MV-4-11 (cell line): ENCODE measurements around the gene ARHGEF7.

ENCODE experiments used
- DNase-seq: peaks from one replicate; lab custom pipeline; 2025; lab: John Stamatoyannopoulos, UW

Gene ARHGEF7

GRCh38 chr13:111304603-111305289 is 189.6 kb downstream of the ARHGEF7 start:
- no peak for DNase-seq

- DNase-seq, result no peak
These were observed 198.0 kb downstream of the ARHGEF7 start for GRCh38 chr13:111312944-111313590.

GRCh38 chr13:111313911-111314425 is 198.9 kb downstream of the ARHGEF7 start:
- no peak for DNase-seq

- no peak for DNase-seq
These were observed 199.7 kb downstream of the ARHGEF7 start for GRCh38 chr13:111314852-111315251.

- DNase-seq, result no peak
These were observed 200.4 kb downstream of the ARHGEF7 start for GRCh38 chr13:111315347-111315995.

GRCh38 chr13:111316161-111316730 is 201.1 kb downstream of the ARHGEF7 start:
- no peak for DNase-seq

- no peak for DNase-seq
These were observed 202.0 kb downstream of the ARHGEF7 start for GRCh38 chr13:111317042-111317550.

- no peak for DNase-seq
These were observed 202.6 kb downstream of the ARHGEF7 start for GRCh38 chr13:111317571-111318345.

- DNase-seq, result no peak
These were observed 203.3 kb downstream of the ARHGEF7 start for GRCh38 chr13:111318386-111318785.

GRCh38 chr13:111319521-111319920 is 204.4 kb downstream of the ARHGEF7 start:
- no peak for DNase-seq

GRCh38 chr13:111319998-111320911 is 205.1 kb downstream of the ARHGEF7 start, which contains the start of gene TEX29:
TSS of gene TEX29 (plus strand) at chr13:111320642. CDS start at chr13:111320891, 249 bp downstream.
- no peak for DNase-seq

- DNase-seq, result no peak
These were observed 207.1 kb downstream of the ARHGEF7 start for GRCh38 chr13:111322001-111322915.

GRCh38 chr13:111322916-111323331 is 207.8 kb downstream of the ARHGEF7 start:
- no peak for DNase-seq

- no peak for DNase-seq
These were observed 208.4 kb downstream of the ARHGEF7 start for GRCh38 chr13:111323549-111323948.

- no peak for DNase-seq
These were observed 209.0 kb downstream of the ARHGEF7 start for GRCh38 chr13:111323950-111324651.

GRCh38 chr13:111324736-111325135 is 209.6 kb downstream of the ARHGEF7 start:
- DNase-seq, result no peak

- DNase-seq, result no peak
These were observed 210.2 kb downstream of the ARHGEF7 start for GRCh38 chr13:111325146-111325890.
